HCT116 (cell line): ENCODE results near the gene GRM5. TPM values are rescaled to one million over a fixed set of nuclear protein-coding genes. Genes with fewer than 3 reads are reported as not detected.

Experiments
- ATAC-seq: fragments of 200-7000 bp; cut with Tn5 transposase; 2 replicates; pipeline ENCODE4 v1.9.1; 2020; ENCODE audit warnings: mild to moderate bottlenecking, moderate library complexity
- BruUV-seq: library from RNA; stranded (reverse); fragments of 400-500 nt; replicated peaks from 2 replicates; lab custom pipeline; 2021; lab: Mats Ljungman, UMichigan
- CTCF ChIA-PET: fragments of 300-600 bp; sonication (Branson Sonifier 250); formaldehyde crosslinking; loops from one replicate; lab custom pipeline; 2021; ENCODE audit warnings: antibody characterized with exemption; lab: Charles Lee
- POLR2A ChIA-PET: fragments of 300-600, 350-600 bp; sonication (Branson Sonifier 250); formaldehyde crosslinking; loops from one replicate; lab custom pipeline; 2021; ENCODE audit warnings: antibody characterized with exemption; lab: Charles Lee
- RAD21 ChIA-PET, 2 experiments: fragments of 300-600 bp; sonication (Branson Sonifier 250); formaldehyde crosslinking; loops; one replicate each; lab custom pipeline; 2023; ENCODE audit warnings: low total read pairs in 2 of 2; ENCODE audit not compliant: uncharacterized antibody in 2 of 2, unreplicated experiment in 2 of 2, low non-redundant PET in 1 of 2; lab: Charles Lee
- DNase-seq: peaks from one replicate; pipeline ENCODE4 v3.0.0-alpha.2; 2010; ENCODE audit warnings: low read depth, low spot score
- H2AFZ ChIP-seq: fragments of 200-600 bp; shearing (Covaris generic), sonication (generic); 2 replicates; pipeline ENCODE4 v1.6.1; 2017; ENCODE audit warnings: low read depth, mixed run types, mixed read lengths, antibody characterized with exemption, low read length; ENCODE audit not compliant: poor library complexity, severe bottlenecking
- H3K27ac ChIP-seq: 2 replicates; pipeline ENCODE4 v1.5.1; 2012; ENCODE audit warnings: low read depth, low read length
- H3K27me3 ChIP-seq: fragments of 200-600 bp; sonication (generic); 2 replicates; pipeline ENCODE4 v1.6.1; 2016; ENCODE audit warnings: mixed run types, low read length, mixed read lengths; ENCODE audit not compliant: insufficient read depth
- H3K36me3 ChIP-seq, 2 experiments: fragments of 200-500 bp in 1 of 2; fragments of 200-600 bp in 1 of 2; sonication (Bioruptor generic) in 1 of 2; sonication (generic) in 1 of 2; 2 replicates each; pipeline versions ENCODE4 v1.5.1 to v1.6.1; 2014 to 2016; ENCODE audit warnings: low read length in 2 of 2, inconsistent platforms in 1 of 2, mixed read lengths in 1 of 2, mixed run types in 1 of 2; ENCODE audit not compliant: insufficient read depth in 2 of 2, control insufficient read depth in 1 of 2
- H3K4me1 ChIP-seq, 2 experiments: fragments of 200-600 bp in 1 of 2; sonication (generic) in 1 of 2; 2 replicates each; pipeline versions ENCODE4 v1.5.1 to v1.6.1; 2012 to 2017; ENCODE audit warnings: low read length in 2 of 2, inconsistent platforms in 1 of 2, mild to moderate bottlenecking in 1 of 2, mixed read lengths in 1 of 2, mixed run types in 1 of 2, moderate library complexity in 1 of 2; ENCODE audit not compliant: insufficient read depth in 2 of 2, control insufficient read depth in 1 of 2
- H3K4me2 ChIP-seq: fragments of 200-600 bp; sonication (generic); 2 replicates; pipeline ENCODE4 v1.6.1; 2017; ENCODE audit warnings: mixed run types, low read length, mixed read lengths
- H3K4me3 ChIP-seq, 2 experiments: fragments of 200-600 bp in 1 of 2; sonication (generic) in 1 of 2; replicated peaks in 1 of 2; 2 replicates each; pipeline ENCODE4 v1.5.1; 2011 to 2016; ENCODE audit warnings: low read length in 2 of 2, control low read depth in 1 of 2, low read depth in 1 of 2, mild to moderate bottlenecking in 1 of 2, mixed read lengths in 1 of 2, mixed run types in 1 of 2
- H3K79me2 ChIP-seq: fragments of 200-600 bp; sonication (generic); 2 replicates; pipeline ENCODE4 v1.6.1; 2017; ENCODE audit warnings: mild to moderate bottlenecking, mixed run types, low read length, moderate library complexity, mixed read lengths; ENCODE audit not compliant: insufficient read depth
- H3K9ac ChIP-seq: fragments of 200-600 bp; sonication (generic); 2 replicates; pipeline ENCODE4 v1.6.1; 2016; ENCODE audit warnings: low read length, mixed read lengths
- H3K9me2 ChIP-seq: fragments of 200-600 bp; sonication (generic), shearing (Covaris generic); 2 replicates; pipeline ENCODE4 v1.6.1; 2017; ENCODE audit warnings: mixed run types, mild to moderate bottlenecking, moderate library complexity; ENCODE audit not compliant: insufficient read depth
- H3K9me3 ChIP-seq, 2 experiments: fragments of 200-500 bp in 1 of 2; fragments of 200-600 bp in 1 of 2; sonication (Bioruptor generic) in 1 of 2; sonication (generic) in 1 of 2; 2 replicates each; pipeline ENCODE4 v1.6.1; 2014 to 2017; ENCODE audit warnings: low read length in 2 of 2, mixed read lengths in 2 of 2, inconsistent platforms in 1 of 2, low read depth in 1 of 2, mild to moderate bottlenecking in 1 of 2, mixed run types in 1 of 2, moderate library complexity in 1 of 2; ENCODE audit not compliant: control insufficient read depth in 1 of 2, insufficient read depth in 1 of 2
- H4K20me1 ChIP-seq: fragments of 200-600 bp; sonication (generic), shearing (Covaris generic); 2 replicates; pipeline ENCODE4 v1.6.1; 2017; ENCODE audit warnings: mixed run types, mild to moderate bottlenecking, moderate library complexity; ENCODE audit not compliant: insufficient read depth
- EZH2 ChIP-seq: fragments of 200-600 bp; sonication (generic); IDR thresholded peaks from 2 replicates; pipeline ENCODE4 v1.6.1; 2017; ENCODE audit warnings: antibody characterized with exemption, mixed run types
- JUND ChIP-seq: IDR thresholded peaks from 2 replicates; pipeline ENCODE4 v1.6.1; 2012
- POLR2AphosphoS5 ChIP-seq: IDR thresholded peaks from 2 replicates; pipeline ENCODE4 v1.6.1; 2011; ENCODE audit warnings: mild to moderate bottlenecking, low read depth, low read length, moderate library complexity
- SIN3A ChIP-seq: IDR thresholded peaks from 2 replicates; pipeline ENCODE4 v1.6.1; 2012; ENCODE audit warnings: low read depth
- SP1 ChIP-seq: IDR thresholded peaks from 2 replicates; pipeline ENCODE4 v1.6.1; 2012; ENCODE audit warnings: low read depth
- TCF7L2 ChIP-seq: IDR thresholded peaks from 2 replicates; pipeline ENCODE4 v1.7.0; 2011; ENCODE audit warnings: borderline replicate concordance, inconsistent platforms; ENCODE audit not compliant: insufficient read depth, insufficient read length; ENCODE audit errors: extremely low read depth
- YY1 ChIP-seq: IDR thresholded peaks from 2 replicates; pipeline ENCODE4 v1.6.1; 2011; ENCODE audit warnings: low read length, low read depth, moderate library complexity, mild to moderate bottlenecking; ENCODE audit not compliant: insufficient replicate concordance; ENCODE audit errors: extremely low read depth
- ZBTB33 ChIP-seq: IDR thresholded peaks from 2 replicates; pipeline ENCODE4 v1.6.1; 2011; ENCODE audit warnings: mild to moderate bottlenecking, low read length, moderate library complexity; ENCODE audit not compliant: insufficient replicate concordance; ENCODE audit errors: extremely low read depth
- intact Hi-C: fragments of 100-400 bp; cut with micrococcal nuclease; formaldehyde crosslinking; loops from 2 replicates; pipeline ENCODE4 v1.10.0; 2022
- total RNA-seq: library from RNA; stranded (reverse); gene quantifications from one replicate; pipeline ENCODE4 v1.2.1, GENCODE V29; 2021; ENCODE audit not compliant: unreplicated experiment
- TF ChIP-seq, protein P1 (sequence below), 3 experiments: fragments of 200-600 bp in 1 of 3; sonication (generic) in 1 of 3; IDR thresholded peaks in 2 of 3; conservative IDR thresholded peaks in 1 of 3; 2 replicates each; pipeline ENCODE4 v1.5.1; 2012 to 2017; ENCODE audit warnings: low read depth in 2 of 3, low read length in 2 of 3, antibody characterized with exemption in 1 of 3, borderline replicate concordance in 1 of 3, control low read depth in 1 of 3, mild to moderate bottlenecking in 1 of 3, mixed read lengths in 1 of 3, mixed run types in 1 of 3, moderate library complexity in 1 of 3; ENCODE audit not compliant: insufficient read depth in 1 of 3
- TF ChIP-seq, protein P2 (sequence below): IDR thresholded peaks from 2 replicates; pipeline ENCODE4 v1.6.1; 2012

The GRM5 gene
- total RNA-seq, 1 experiment from 2014 or later, result not detected

- DNase-seq (no peak), ATAC-seq (no peak)
- Histone ChIP-seq H3K4me3 (no peak overlapping the region), H3K4me2 (no peak overlapping the region), H3K9me2 (no peaks in the 10 kb centered on the region), H3K9ac (no peak overlapping the region), H3K79me2 (no peaks in the 10 kb centered on the region), H3K27me3 (no peaks in the 10 kb centered on the region), H3K36me3 (no peaks in the 10 kb centered on the region), H3K27ac (no peak overlapping the region), H3K9me3 (no peaks in the 10 kb centered on the region), H2AFZ (no peak overlapping the region), H3K4me1 (peaks cover 0 to 3% of the 10 kb centered on the region in 2 experiments; a peak in 1 of 4 replicates), H4K20me1 (no peaks in the 10 kb centered on the region)
- no TSS peak for BruUV-seq
- no peak for TF ChIP-seq ZBTB33
- no peak for TF ChIP-seq JUND
- TF ChIP-seq, protein P1, sequence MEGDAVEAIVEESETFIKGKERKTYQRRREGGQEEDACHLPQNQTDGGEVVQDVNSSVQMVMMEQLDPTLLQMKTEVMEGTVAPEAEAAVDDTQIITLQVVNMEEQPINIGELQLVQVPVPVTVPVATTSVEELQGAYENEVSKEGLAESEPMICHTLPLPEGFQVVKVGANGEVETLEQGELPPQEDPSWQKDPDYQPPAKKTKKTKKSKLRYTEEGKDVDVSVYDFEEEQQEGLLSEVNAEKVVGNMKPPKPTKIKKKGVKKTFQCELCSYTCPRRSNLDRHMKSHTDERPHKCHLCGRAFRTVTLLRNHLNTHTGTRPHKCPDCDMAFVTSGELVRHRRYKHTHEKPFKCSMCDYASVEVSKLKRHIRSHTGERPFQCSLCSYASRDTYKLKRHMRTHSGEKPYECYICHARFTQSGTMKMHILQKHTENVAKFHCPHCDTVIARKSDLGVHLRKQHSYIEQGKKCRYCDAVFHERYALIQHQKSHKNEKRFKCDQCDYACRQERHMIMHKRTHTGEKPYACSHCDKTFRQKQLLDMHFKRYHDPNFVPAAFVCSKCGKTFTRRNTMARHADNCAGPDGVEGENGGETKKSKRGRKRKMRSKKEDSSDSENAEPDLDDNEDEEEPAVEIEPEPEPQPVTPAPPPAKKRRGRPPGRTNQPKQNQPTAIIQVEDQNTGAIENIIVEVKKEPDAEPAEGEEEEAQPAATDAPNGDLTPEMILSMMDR (IDR thresholded peaks at IDR 0.05 in 2 of 3, conservative IDR thresholded peaks at IDR 0.05 in 1 of 3; ENCODE audit: borderline replicate concordance in 1 of 3, insufficient read depth in 1 of 3, low read depth in 2 of 3, low read length in 2 of 3), result no peak
- TF ChIP-seq, protein P2, sequence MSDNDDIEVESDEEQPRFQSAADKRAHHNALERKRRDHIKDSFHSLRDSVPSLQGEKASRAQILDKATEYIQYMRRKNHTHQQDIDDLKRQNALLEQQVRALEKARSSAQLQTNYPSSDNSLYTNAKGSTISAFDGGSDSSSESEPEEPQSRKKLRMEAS, result no peak
- TF ChIP-seq TCF7L2, result no peak
- no peak for TF ChIP-seq SP1
- no peak for TF ChIP-seq YY1
- TF ChIP-seq POLR2AphosphoS5, result no peak
- no peak for TF ChIP-seq SIN3A
- no peak for TF ChIP-seq EZH2
- intact Hi-C loops, result no loop called here
- ChIA-PET POLR2A (no interaction called here), CTCF (no interaction called here), RAD21 (no interaction called here)
These were observed 382.8 kb downstream of the GRM5 start for GRCh38 chr11:88683024-88683423.
